HT1080 (cell line): ENCODE data around the gene GDPD2. TPM values are rescaled to one million over a fixed set of nuclear protein-coding genes. Genes with fewer than 3 reads are reported as not detected.
A peak's percentile ranks its signal among the peaks of the same experiment; 100 is the strongest.

Experiments used
- DNase-seq: peaks from one replicate; pipeline ENCODE4 v3.0.0-alpha.2; 2015; ENCODE audit warnings: low read depth
- small RNA-seq: library from RNA; depleted of rRNA; stranded (forward); fragments of <200 nt; gene quantifications from one replicate; pipeline ENCODE3, GENCODE V24; 2014
- total RNA-seq: library from RNA; depleted of rRNA; stranded (reverse); fragments of >200 nt; shearing (Covaris generic); gene quantifications from 2 replicates; pipeline ENCODE4 v1.2.3, GENCODE V29; 2014; rRNA removed

The GDPD2 gene
- total RNA-seq, 1 experiment from 2014 or later: 0.11 TPM

DNA sequence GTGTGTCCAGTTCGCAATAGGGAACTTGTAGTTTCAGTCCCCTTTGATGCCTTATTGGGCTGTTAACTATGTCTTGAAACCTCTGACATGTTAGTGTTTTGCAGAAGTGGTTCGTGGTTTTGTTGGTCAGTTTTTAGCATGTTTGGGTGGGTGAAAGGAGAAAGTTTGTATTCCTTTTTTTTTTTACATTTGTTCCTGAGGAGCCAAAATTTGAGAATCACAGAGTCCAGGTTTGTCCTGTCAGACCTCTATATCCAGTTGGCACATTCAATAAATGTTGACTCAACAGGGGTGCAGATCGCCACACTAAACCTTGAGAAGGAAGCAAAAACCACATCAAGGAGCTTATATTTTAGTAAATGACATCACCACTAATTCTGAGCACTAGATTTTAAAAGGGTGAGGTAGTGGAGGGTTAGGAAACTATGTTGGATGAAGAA is 47.8 kb downstream of the GDPD2 start:
- no peak for DNase-seq

DNA sequence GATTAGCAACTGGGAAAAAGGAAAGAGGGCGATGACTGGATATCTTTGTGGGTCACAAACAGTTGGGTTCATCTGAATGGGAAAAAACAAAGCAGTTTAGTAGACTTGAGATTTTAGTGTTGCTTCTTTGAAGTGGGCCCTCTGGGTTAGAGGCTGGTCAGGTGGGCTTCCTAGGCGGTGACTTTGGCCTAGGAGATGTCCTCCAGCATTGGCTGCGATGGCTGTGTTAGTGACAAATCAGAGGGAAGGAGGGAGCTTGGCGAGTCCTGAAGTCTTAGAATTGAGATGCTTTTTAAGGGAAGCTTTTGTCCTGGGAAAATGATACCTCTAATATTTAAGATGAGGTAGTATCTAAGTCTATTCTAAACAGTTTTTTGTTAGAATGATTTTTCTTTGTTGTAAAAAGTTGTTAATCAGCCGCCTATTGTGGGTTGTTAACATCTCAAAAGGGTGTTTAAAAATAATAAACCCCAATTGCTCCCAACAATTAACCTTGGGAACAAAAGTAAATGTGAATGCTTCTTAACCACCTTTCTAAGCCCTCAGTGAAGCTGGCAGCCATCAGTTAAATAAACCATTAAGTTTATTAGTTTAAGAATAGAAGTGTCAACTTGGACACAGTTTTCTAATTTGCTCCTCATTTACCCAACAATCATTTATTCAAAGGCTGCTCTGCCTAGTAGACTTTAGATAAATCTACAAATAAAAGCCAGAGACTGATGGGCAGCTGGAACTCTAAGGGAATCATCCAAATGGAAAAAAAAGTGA is 53.2 kb downstream of the GDPD2 start:
- no peak for DNase-seq

DNA sequence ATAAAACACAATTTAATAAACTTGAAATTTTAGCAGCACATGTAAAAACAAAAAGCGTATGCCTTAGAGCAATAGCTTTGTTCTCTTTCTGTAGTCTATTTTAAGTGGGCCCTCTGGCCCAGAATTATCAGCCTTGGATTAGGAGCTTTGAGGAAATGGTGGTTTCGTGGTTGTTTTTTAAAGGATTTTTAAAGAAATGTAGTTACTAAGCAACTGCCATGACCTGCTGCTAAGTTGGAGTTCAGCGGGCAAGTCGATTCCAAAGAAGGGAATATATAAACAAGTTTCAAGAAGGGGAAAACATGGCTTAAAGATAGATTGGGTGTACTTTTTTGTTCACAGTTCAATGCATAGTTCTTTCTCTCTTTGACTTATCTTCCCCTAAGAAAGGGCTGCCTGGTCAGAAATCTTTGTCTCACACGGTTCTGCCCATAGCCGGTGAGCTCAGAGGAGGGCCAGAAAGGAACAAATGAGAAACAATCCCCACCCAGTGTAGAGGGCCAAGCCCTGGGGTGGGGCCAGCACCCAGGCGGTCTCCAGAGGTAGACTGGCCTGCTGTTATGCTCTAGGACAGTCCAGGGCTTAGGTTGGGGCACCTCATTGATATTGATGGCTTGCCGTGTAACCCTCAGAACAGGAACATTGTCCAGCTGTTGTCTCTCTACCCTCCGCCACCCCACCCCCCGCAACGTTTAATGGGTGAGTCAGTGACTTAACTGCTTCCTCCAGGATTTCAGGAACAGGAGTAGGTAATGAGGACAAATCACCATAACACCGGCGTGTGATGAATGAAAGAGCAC is 54.0 kb downstream of the GDPD2 start:
- DNase-seq: peak; percentile 83

DNA sequence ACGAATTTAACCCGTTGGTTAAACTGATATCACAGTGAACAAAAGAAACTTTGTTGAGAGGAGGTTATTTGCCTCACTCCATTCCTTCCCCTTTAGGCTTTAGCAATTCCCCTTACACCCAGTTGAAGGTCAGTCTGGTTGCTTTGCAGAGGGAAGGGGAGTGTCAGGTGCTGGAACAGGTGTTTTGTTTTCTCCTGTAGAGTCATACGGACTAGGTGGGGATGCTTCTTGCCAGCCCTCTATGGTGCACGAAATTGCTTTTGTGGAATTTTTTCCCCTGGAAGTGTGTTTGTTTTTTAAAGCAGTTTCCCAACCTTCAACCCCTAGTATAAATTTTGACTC is 54.6 kb downstream of the GDPD2 start:
- DNase-seq: no peak

DNA sequence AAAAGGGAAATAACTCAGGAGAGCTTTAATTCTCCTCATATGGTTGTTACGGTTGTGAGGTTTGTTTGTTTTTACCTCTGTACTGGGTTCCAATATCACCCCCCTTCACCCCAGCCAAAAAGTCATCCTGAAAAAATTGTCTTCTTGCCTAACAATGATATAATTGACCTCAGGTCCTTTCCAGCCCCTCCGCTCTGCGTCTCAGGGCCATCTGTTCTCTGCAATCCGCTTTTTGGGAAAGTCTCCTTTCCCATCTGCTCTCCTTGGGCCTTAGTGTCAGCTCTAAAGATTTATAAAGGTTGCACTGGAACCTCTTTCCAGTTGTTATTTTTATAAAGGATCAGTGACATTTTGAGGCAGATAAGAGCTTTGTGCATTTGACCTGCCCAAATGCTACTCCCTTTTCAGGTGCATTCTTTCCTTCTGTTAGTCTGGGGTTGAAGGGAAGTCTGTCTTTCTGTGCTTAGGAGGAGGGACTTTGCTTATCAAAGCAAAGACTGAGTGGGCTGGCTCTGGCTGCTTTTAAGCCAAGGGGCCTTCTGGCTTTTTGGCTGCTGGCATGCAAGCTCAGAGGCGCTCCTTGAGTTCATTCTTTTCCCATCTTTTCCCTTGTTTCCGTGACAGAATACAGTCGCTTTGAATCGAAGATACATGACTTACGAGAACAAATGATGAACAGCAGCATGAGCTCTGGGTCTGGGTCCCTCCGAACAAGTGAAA is 55.6 kb downstream of the GDPD2 start:
- DNase-seq: no peak

DNA sequence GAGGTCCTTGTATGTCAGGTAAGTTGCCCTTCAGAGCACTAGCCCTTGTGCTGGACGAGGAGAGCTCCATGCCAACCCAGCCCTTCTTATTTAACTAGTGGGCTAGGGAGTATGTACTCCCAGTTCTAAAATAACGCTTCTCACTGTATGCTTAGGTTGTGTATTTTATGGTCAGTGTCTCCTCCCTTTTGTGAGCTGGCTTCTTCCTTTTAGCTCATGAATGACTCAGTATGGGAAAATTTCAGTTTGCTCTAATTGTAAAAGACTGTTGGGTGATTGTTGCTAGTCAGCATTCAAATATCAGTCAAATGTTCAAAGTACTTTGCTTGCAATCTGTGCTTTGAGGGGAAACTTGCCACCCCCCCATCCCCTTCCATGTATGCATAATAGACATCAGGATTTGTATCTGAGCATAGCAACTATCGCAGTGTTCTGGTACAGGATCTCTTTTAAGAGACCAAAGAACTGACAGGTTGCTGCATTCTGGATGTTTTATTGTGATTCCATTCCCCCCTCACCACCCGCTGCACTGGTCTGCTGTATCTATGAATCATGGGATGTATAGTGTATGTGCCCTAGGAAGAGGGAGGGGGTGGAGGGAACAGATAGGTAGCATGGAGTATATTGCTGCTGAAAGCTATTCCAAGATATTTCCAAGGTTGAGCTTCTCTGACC is 56.3 kb downstream of the GDPD2 start:
- DNase-seq: peak; percentile 87

DNA sequence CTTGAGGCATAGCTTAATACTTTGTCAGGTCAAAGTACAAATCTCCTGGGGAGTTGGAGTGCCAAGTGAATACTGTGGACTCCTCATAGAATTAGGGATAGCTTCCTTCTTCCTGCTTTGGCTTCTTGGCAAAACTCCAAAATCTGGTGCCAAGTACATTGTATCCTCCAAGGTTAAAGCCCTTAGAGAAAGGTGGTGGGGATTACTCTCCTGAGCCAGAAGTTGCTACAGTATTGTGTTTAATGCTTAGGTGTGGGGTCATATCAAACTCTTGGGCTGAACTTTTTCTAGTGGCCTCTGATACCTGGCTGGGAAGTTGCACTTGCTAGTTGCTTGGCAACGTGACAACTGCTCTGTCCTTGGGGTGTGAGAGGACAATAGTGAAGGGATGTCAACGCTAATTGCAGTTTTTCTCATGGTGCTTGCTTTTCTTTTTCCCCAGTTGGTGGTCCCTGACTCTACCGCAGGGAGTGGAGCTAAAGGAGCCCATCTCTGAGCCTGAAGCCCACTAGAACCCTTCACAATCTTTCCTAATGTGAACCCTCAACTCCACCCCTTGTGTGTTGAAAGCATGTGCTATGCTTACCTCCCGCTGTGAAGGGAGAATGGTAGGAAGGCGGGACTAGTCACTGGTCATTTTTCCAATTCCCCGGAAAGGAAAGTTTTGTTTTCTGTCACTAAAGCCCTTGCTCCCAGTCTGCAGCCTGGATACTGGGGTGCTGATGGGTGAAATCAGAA is 57.0 kb downstream of the GDPD2 start:
- DNase-seq: no peak

DNA sequence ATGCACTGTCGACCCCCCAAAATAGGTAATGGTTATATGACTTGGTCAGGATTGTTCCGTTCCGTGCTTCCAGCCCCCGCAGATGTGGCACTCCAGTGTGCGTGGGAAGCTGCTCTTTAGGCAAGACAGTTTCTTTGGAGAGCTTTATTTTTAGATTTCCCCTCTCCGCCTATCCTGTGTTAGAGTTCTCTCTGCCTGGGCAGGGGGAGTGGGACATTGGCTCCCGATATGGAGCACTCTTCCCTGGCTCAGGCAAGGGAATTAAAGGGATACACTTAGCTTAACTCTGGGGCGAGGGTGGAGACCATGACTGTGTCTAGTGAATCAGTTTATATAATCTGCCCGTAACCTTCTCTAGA is 57.5 kb downstream of the GDPD2 start:
- no peak for DNase-seq

DNA sequence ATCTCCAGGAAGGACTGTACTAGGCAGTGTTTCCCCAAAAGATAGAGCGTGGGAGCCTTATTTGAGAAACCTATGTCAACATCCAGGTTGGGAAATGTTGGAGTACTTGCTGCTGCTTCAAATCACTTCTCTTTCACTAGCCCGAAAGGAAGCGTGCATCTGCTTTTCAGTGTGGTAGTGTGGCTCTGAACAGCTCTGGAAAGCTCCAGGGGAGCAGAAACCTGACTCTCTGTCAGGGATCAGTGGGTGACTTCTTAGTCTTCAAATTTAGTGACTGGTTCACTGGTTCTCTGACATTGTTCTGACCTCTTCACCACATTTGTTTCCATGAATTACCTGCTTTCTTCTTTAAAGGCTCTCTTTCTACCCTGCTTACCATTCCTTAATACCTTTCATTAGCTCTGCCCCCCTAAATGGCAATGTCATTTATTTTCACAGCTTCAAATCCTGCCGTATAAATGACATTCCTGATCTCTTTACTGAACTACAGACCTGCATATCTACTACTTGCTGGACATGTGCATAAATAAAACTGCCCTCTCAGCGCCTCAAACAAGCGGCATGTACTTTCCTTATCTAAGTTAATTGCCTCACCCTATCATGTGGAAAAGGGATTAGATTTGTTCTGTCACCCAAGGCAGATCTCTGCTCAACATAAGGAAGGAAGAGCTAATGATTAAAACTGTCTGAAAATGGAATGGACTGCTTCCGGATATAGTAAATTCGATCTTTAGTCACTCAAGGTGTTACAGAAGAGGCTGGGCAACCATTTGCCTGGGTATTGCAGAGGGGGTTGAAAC is 58.6 kb downstream of the GDPD2 start:
- no peak for DNase-seq

DNA sequence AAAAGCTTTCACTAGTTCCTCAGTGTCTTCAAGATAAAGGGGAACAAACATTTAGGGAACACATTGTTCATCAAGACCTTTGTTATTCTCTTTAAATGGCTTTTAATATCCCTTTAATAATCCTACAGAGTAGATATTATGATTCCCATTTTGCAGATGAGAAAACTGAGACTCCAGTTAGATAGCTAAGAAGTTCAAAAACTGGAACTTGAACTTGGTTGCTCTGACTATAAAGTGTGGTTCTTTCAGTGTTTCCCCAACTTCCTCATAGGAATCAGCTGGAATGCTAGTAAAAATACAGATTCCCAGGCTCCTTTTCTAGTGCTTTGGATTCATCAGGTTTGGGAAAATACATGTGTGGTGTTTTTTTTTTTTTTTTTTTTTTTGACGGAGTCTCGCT is 59.2 kb downstream of the GDPD2 start:
- DNase-seq: no peak

Small RNA genes lying within 50 kb of the gene (small RNA-seq; reads per million reads assigned to genes)
- gene RNU4-81P (not detected), gene RNY4P23 (not detected)

Other genes with a start within 250 kb of the GDPD2 start
- not detected in 2 replicates for gene DGAT2L6, start 245.8 kb upstream of the GDPD2 start, total RNA-seq
- gene AWAT1, start 188.7 kb upstream of the GDPD2 start, total RNA-seq: not detected in 2 replicates
- not detected in 2 replicates for gene P2RY4, start 163.1 kb upstream of the GDPD2 start, total RNA-seq
- not detected in 2 replicates for gene ARR3, start 155.0 kb upstream of the GDPD2 start, total RNA-seq
- not detected in 2 replicates for gene RAB41, start 141.1 kb upstream of the GDPD2 start, total RNA-seq
- gene PDZD11, start 133.4 kb upstream of the GDPD2 start, total RNA-seq: 59.2 and 68.4 TPM in 2 replicates
- gene KIF4A, start 133.2 kb upstream of the GDPD2 start, total RNA-seq: 29.8 and 30.6 TPM in 2 replicates
- gene DLG3, start 21.5 kb downstream of the GDPD2 start, total RNA-seq: 6.7 and 7.4 TPM in 2 replicates